PC-3 (cell line): Measurements from ENCODE around the gene LENG9. TPM values are rescaled to one million over a fixed set of nuclear protein-coding genes. Genes with fewer than 3 reads are reported as not detected.

Source experiments
- ATAC-seq: fragments of 200-7000 bp; cut with Tn5 transposase; 2 replicates; pipeline ENCODE4 v1.9.1; 2020; ENCODE audit warnings: mild to moderate bottlenecking, moderate library complexity
- BruUV-seq: library from RNA; stranded (reverse); fragments of 400-500 nt; replicated peaks from 2 replicates; lab custom pipeline; 2021; lab: Mats Ljungman, UMichigan
- CTCF ChIA-PET: fragments of 300-600 bp; sonication (Branson Sonifier 250); formaldehyde crosslinking; loops from one replicate; lab custom pipeline; 2022; ENCODE audit warnings: antibody characterized with exemption; lab: Charles Lee
- POLR2A ChIA-PET: fragments of 300-600 bp; sonication (Branson Sonifier 250); formaldehyde crosslinking; loops from one replicate; lab custom pipeline; 2022; ENCODE audit warnings: antibody characterized with exemption; ENCODE audit not compliant: unreplicated experiment; lab: Charles Lee
- DNase-seq: peaks from one replicate; pipeline ENCODE4 v3.0.0-alpha.2; 2015
- H2AFZ ChIP-seq: fragments of 300-600 bp; sonication (generic); 2 replicates; pipeline ENCODE4 v1.6.0; 2016; ENCODE audit warnings: antibody characterized with exemption, low read length
- H3F3A ChIP-seq: fragments of 300-600 bp; sonication (generic); one replicate; pipeline ENCODE4 v1.6.0; 2017; ENCODE audit warnings: antibody characterized with exemption, low read length, control low read depth, mild to moderate bottlenecking; ENCODE audit not compliant: unreplicated experiment
- H3K27ac ChIP-seq: fragments of 300-600 bp; sonication (generic); 2 replicates; pipeline ENCODE4 v1.5.1; 2016; ENCODE audit warnings: mild to moderate bottlenecking, low read length
- H3K27me3 ChIP-seq: fragments of 300-600 bp; sonication (generic); 2 replicates; pipeline ENCODE4 v1.6.1; 2016; ENCODE audit warnings: low read length, mixed read lengths
- H3K36me3 ChIP-seq: fragments of 300-600 bp; sonication (generic); 2 replicates; pipeline ENCODE4 v1.6.1; 2016; ENCODE audit warnings: low read depth, mixed run types, low read length, mixed read lengths
- H3K4me1 ChIP-seq: fragments of 300-600 bp; sonication (generic); 2 replicates; pipeline ENCODE4 v1.5.1; 2016; ENCODE audit warnings: low read length; ENCODE audit not compliant: insufficient read depth
- H3K4me2 ChIP-seq: fragments of 300-600 bp; sonication (generic); 2 replicates; pipeline ENCODE4 v1.6.0; 2016; ENCODE audit warnings: low read length
- H3K4me3 ChIP-seq: fragments of 300-600 bp; sonication (generic); 2 replicates; pipeline ENCODE4 v1.5.1; 2016; ENCODE audit warnings: mild to moderate bottlenecking, low read length, mixed read lengths
- H3K79me2 ChIP-seq: fragments of 300-600 bp; sonication (generic); 2 replicates; pipeline ENCODE4 v1.6.1; 2017; ENCODE audit warnings: low read length, mixed read lengths
- H3K9ac ChIP-seq: fragments of 300-600 bp; sonication (generic); 2 replicates; pipeline ENCODE4 v1.6.0; 2016; ENCODE audit warnings: mild to moderate bottlenecking, low read length
- H3K9me2 ChIP-seq: fragments of 300-600 bp; sonication (generic); replicated peaks from 2 replicates; pipeline ENCODE4 v1.6.1; 2016; ENCODE audit warnings: mixed run types, low read length, mixed read lengths
- H3K9me3 ChIP-seq: fragments of 300-600 bp; sonication (generic); 2 replicates; pipeline ENCODE4 v1.6.1; 2016; ENCODE audit warnings: low read length, mixed read lengths
- H4K20me1 ChIP-seq: fragments of 300-600 bp; sonication (generic); 2 replicates; pipeline ENCODE4 v1.6.1; 2016; ENCODE audit warnings: low read length, mixed read lengths
- CTCF ChIP-seq: fragments of 300-600 bp; sonication (generic); conservative IDR thresholded peaks from 2 replicates; pipeline ENCODE4 v1.5.1; 2017; ENCODE audit warnings: antibody characterized with exemption, low read depth, mild to moderate bottlenecking, low read length
- EZH2 ChIP-seq: fragments of 300-600 bp; sonication (generic); IDR thresholded peaks from one replicate; pipeline ENCODE4 v1.6.1; 2017; ENCODE audit warnings: antibody characterized with exemption, mild to moderate bottlenecking, low read length; ENCODE audit not compliant: unreplicated experiment
- EZH2phosphoT487 ChIP-seq: fragments of 300-600 bp; sonication (generic); IDR thresholded peaks from 2 replicates; pipeline ENCODE4 v1.6.1; 2018; ENCODE audit warnings: mild to moderate bottlenecking, antibody characterized with exemption, low read length, borderline replicate concordance
- intact Hi-C: fragments of 100-400 bp; cut with micrococcal nuclease; formaldehyde crosslinking; loops from 2 replicates; pipeline ENCODE4 v1.9.0; 2023
- total RNA-seq: library from RNA; depleted of rRNA; stranded (reverse); fragments of >200 nt; gene quantifications from 2 replicates; pipeline ENCODE4 v1.2.3, GENCODE V29; 2014

The LENG9 gene
- total RNA-seq, 1 experiment from 2014 or later: 7.1 TPM

- Histone ChIP-seq H2AFZ (no peak overlapping the region), H3K4me3 (no peak overlapping the region), H3K27ac (no peak overlapping the region), H3K27me3 (no peaks in the 10 kb centered on the region), H3K9ac (no peak overlapping the region), H3K4me2 (no peak overlapping the region), H3K9me2 (no peaks in the 10 kb centered on the region), H3K36me3 (no peaks in the 10 kb centered on the region), H3K4me1 (peaks cover 25% of the 10 kb centered on the region), H3K79me2 (no peaks in the 10 kb centered on the region), H3F3A (no peaks in the 10 kb centered on the region), H4K20me1 (no peaks in the 10 kb centered on the region), H3K9me3 (no peaks in the 10 kb centered on the region)
- CTCF ChIA-PET: no interaction called here
- no peak for TF ChIP-seq CTCF
- no peak for TF ChIP-seq EZH2phosphoT487
- no peak for TF ChIP-seq EZH2
- no peak for ATAC-seq
- no TSS peak for BruUV-seq
- intact Hi-C loops: no loop called here
- no peak for DNase-seq
- POLR2A ChIA-PET: no interaction called here
These were observed 29.3 kb downstream of the LENG9 start for GRCh38 chr19:54434112-54434872.

GRCh38 chr19:54433697-54434096 is 29.9 kb downstream of the LENG9 start:
- Histone ChIP-seq H3K4me2 (no peak overlapping the region), H3K9ac (no peak overlapping the region), H3K79me2 (no peaks in the 10 kb centered on the region), H3K4me1 (peaks cover 25% of the 10 kb centered on the region), H3K9me2 (no peaks in the 10 kb centered on the region), H3K4me3 (no peak overlapping the region), H3K36me3 (no peaks in the 10 kb centered on the region), H3K9me3 (no peaks in the 10 kb centered on the region), H4K20me1 (no peaks in the 10 kb centered on the region), H2AFZ (no peak overlapping the region), H3K27me3 (no peaks in the 10 kb centered on the region), H3K27ac (no peak overlapping the region), H3F3A (no peaks in the 10 kb centered on the region)
- ATAC-seq (no peak), DNase-seq (no peak)
- ChIA-PET CTCF (no interaction called here), POLR2A (no interaction called here)
- no TSS peak for BruUV-seq
- intact Hi-C loops: no loop called here
- TF ChIP-seq EZH2 (no peak), EZH2phosphoT487 (no peak), CTCF (no peak)

GRCh38 chr19:54432144-54432738 is 31.3 kb downstream of the LENG9 start:
- peak overlapping the region; percentile 91 for H3K4me2 ChIP-seq
- no peaks in the 10 kb centered on the region for H4K20me1 ChIP-seq
- peak overlapping the region; percentile 89 for H3K27ac ChIP-seq
- CTCF ChIA-PET: interaction anchor here (1.4 kb wide), 1 partner anchor 30 kb away, joined by 4 read pairs; no protein-coding TSS in a partner anchor
- POLR2A ChIA-PET: interaction anchor here (0.6 kb wide), 1 partner anchor 18 kb away, joined by 8 read pairs; no protein-coding TSS in a partner anchor
- H3K27me3 ChIP-seq: no peaks in the 10 kb centered on the region
- no peak overlapping the region; the same call in 1 of the 2 replicates for H3K4me3 ChIP-seq
- intact Hi-C loops: no loop called here
- H3K36me3 ChIP-seq: no peaks in the 10 kb centered on the region
- DNase-seq (peak; percentile 98), ATAC-seq (peak; percentile 50)
- no peaks in the 10 kb centered on the region for H3F3A ChIP-seq
- H2AFZ ChIP-seq: no peak overlapping the region
- peak overlapping the region; percentile 50 for H3K9ac ChIP-seq
- BruUV-seq: no TSS peak
- no peak for TF ChIP-seq EZH2
- TF ChIP-seq EZH2phosphoT487: no peak
- TF ChIP-seq CTCF: no peak
- H3K79me2 ChIP-seq: no peaks in the 10 kb centered on the region
- no peaks in the 10 kb centered on the region for H3K9me3 ChIP-seq
- peaks cover 25% of the 10 kb centered on the region for H3K4me1 ChIP-seq
- no peaks in the 10 kb centered on the region for H3K9me2 ChIP-seq
